Keratinocyte (primary cell): Measurements from ENCODE around the gene CHEK2.
"Not testable (repeated sequence)": the region's sequence is repeated elsewhere in the genome, so short reads cannot be mapped to it uniquely, and the experiment has no call there.

Experiments used
- EZH2 ChIP-seq: IDR thresholded peaks from one replicate; pipeline ENCODE4 v1.6.1; 2012; ENCODE audit warnings: inconsistent platforms, mild to moderate bottlenecking, low read length, moderate library complexity
- TF ChIP-seq, protein P1 (sequence below), 3 experiments: IDR thresholded peaks in 1 of 3; conservative IDR thresholded peaks in 1 of 3; optimal IDR thresholded peaks in 1 of 3; 2 replicates in 2 of 3; 3 replicates in 1 of 3; pipeline versions ENCODE3 to v1.5.1; 2011; ENCODE audit warnings: low read length in 3 of 3, mild to moderate bottlenecking in 3 of 3, moderate library complexity in 2 of 3, control low read depth in 1 of 3, inconsistent platforms in 1 of 3; ENCODE audit not compliant: insufficient read depth in 2 of 3; ENCODE audit errors: extremely low read depth in 1 of 3

DNA sequence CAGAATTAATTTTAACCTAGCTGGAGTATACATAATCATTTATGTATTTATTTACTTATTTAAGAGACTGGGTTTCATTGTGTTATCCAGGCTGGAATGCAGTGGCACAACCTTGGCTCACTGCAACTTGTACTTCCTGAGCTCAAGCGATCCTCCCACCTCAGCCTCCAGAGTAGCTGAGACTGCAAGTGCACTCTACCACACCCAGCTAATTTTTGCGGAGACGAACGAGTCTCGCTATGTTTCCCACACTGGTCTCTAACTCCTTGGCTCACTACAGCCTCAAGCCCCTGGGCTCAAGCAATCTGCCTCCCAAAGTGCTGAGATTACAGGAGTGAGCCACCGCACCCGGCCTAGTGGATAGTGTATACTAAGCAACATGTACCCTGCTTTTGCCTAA lies 63.5 kb downstream of the CHEK2 start:
- TF ChIP-seq, protein P1, sequence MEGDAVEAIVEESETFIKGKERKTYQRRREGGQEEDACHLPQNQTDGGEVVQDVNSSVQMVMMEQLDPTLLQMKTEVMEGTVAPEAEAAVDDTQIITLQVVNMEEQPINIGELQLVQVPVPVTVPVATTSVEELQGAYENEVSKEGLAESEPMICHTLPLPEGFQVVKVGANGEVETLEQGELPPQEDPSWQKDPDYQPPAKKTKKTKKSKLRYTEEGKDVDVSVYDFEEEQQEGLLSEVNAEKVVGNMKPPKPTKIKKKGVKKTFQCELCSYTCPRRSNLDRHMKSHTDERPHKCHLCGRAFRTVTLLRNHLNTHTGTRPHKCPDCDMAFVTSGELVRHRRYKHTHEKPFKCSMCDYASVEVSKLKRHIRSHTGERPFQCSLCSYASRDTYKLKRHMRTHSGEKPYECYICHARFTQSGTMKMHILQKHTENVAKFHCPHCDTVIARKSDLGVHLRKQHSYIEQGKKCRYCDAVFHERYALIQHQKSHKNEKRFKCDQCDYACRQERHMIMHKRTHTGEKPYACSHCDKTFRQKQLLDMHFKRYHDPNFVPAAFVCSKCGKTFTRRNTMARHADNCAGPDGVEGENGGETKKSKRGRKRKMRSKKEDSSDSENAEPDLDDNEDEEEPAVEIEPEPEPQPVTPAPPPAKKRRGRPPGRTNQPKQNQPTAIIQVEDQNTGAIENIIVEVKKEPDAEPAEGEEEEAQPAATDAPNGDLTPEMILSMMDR (optimal IDR thresholded peaks at IDR 0.05 in 1 of 3, IDR thresholded peaks at IDR 0.05 in 1 of 3, conservative IDR thresholded peaks at IDR 0.05 in 1 of 3; ENCODE audit: extremely low read depth in 1 of 3, insufficient read depth in 2 of 3, low read length in 3 of 3) = not testable (repeated sequence)
- TF ChIP-seq EZH2 = not testable (repeated sequence)
